Liver (tissue), 2 donors: ENCODE results near the gene AKIRIN1.

Source experiments
- CTCF ChIP-seq: fragments of 150-350 bp; IDR thresholded peaks from 2 replicates; pipeline ENCODE4 v1.5.1; 2017; ENCODE audit warnings: improper control_type of control experiment, low read depth, low read length; ENCODE audit not compliant: missing input control
- YY1 ChIP-seq: IDR thresholded peaks from 2 replicates; pipeline ENCODE4 v1.6.1; 2016; ENCODE audit warnings: antibody characterized with exemption, mild to moderate bottlenecking
- donor health status: healthy.

- TF ChIP-seq CTCF (no peak), YY1 (no peak)
Observed at GRCh38 chr1:39017266-39017665, 26.2 kb downstream of the AKIRIN1 start.
